ENCODE measurements around the gene HACE1. TPM values are rescaled to one million over a fixed set of nuclear protein-coding genes. Genes with fewer than 3 reads are reported as not detected.
"Not testable (repeated sequence)": the region's sequence is repeated elsewhere in the genome, so short reads cannot be mapped to it uniquely, and the experiment has no call there.

HACE1 gene
- total RNA-seq, 1 experiment from 2014 or later: 15.9 TPM

DNA sequence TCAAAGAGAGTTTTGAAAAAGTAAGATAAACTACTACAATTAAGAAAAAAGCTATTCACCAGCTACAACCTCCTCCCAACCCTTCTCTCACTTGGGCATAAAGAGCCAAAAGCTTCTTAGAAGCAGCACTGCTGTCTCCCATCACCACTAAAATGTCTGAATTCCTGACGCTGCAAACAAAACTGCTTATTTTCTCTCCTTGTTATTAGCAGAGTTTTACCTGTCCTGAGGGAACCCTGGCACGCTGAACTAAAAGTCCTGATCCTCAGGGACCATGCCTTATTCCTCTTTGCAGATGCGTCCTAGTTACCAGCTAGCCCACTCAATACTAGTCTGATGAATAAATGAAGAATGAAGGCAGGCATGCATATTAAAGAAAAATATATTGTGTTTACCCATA lies 1.1 kb downstream of the HACE1 start:
- H3K4me3 ChIP-seq: peak overlapping the region; percentile 82
- peak in 1 of 2 experiments; percentile 13 for DNase-seq
- H3K9me3 ChIP-seq (replicated peaks): no peaks in the 10 kb centered on the region
- H3K36me3 ChIP-seq: no peaks in the 10 kb centered on the region
- no peaks in the 10 kb centered on the region for H3K27me3 ChIP-seq
- no peaks in the 10 kb centered on the region for H3K4me1 ChIP-seq
- no peak overlapping the region for H3K27ac ChIP-seq

DNA sequence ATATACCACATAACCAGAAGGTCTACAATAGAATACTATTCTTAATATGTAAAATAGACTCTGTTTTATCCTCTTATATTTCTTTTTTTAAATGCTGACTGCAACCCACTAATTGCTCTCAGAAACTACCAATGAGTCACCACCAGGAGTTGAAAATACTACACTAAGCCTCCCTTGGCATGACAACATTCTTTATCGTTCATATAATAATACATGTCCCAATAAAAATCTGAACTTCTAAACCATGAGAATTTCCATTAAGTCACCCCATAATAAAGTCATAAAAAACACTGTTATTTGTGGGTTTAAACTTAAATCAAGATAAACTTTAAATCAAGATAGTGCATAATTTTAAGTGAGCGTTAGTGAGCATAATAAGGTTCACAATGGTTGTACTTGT lies 4.2 kb downstream of the HACE1 start:
- Histone ChIP-seq H3K4me3 (no peak overlapping the region), H3K9me3 (replicated peaks) (no peaks in the 10 kb centered on the region), H3K27ac (no peak overlapping the region), H3K4me1 (no peaks in the 10 kb centered on the region), H3K36me3 (peaks cover 9% of the 10 kb centered on the region), H3K27me3 (no peaks in the 10 kb centered on the region)
- no peak for DNase-seq

DNA sequence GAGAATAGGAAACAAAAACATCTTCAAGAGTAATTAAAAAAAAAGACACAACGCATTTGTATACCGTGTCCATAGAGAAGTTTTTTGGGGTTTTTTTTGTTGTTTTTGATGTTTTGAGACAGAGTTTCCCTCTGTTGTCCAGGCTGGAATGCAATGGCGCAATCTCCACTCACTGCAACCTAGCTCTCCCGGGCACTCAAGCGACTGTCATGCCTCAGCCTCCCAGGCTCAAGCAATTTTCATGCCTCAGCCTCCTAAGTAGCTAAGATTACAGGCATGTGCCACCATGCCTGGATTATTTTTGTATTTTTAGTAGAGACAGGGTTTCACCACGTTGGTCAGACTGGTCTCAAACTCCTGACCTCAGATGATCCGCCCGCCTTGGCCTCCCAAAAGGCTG lies 12.0 kb downstream of the HACE1 start:
- H3K27me3 ChIP-seq: not testable (repeated sequence)

DNA sequence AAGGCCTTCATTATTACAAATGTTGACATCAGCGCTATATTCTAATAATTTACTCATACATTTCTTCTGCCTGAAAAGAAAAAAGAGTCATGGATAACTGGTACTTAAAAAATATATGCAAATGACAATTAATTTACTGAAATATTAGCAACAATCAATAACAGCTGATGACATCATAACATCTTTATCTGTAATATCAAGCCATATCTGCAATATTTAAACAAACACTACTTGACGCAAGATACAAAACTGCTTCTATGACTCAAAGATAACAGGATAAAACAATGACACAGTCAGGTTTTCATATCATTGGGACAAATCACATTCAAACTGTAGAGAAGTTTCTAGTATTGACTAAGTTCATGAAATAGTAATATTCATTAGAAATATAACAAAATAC lies 16.5 kb downstream of the HACE1 start:
- DNase-seq: no peak
- H3K27me3 ChIP-seq: no peaks in the 10 kb centered on the region
- H3K4me3 ChIP-seq: no peak overlapping the region
- no peak overlapping the region for H3K27ac ChIP-seq
- 0 out of 2 replicates have a peak, but pooled peaks cover 3% of the 10 kb centered on the region for H3K9me3 ChIP-seq (replicated peaks)
- no peaks in the 10 kb centered on the region for H3K4me1 ChIP-seq
- H3K36me3 ChIP-seq: peaks cover 12% of the 10 kb centered on the region

More for the DNA sequence above, 12.0 kb downstream of the HACE1 start:
- not testable (repeated sequence) for H3K9me3 ChIP-seq (replicated peaks); H3K4me1 ChIP-seq; DNase-seq; H3K27ac ChIP-seq; H3K4me3 ChIP-seq
- peaks cover 26% of the 10 kb centered on the region for H3K36me3 ChIP-seq

DNA sequence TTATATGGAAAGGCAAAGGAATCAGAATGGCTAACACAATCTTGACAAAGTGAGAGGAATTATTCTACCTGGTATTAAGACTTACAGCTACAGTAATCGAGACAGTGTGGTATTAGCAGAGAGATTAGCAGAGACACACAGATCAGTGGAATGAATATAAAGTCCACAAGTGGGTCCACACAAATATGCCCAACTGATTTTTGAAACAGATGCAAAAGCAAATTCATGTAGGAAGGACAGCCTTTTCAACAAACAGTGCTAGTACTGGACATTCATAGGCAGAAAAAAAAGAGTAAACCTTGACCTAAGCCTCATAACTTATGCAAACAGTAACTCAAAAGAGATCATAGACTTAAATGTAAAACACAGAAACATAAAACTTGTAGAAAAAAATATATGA lies 22.6 kb downstream of the HACE1 start:
- Histone ChIP-seq H3K36me3 (peaks cover 3% of the 10 kb centered on the region; the same call in 1 of the 2 replicates), H3K27ac (no peak overlapping the region), H3K9me3 (replicated peaks) (0 out of 2 replicates have a peak, but pooled peaks cover 3% of the 10 kb centered on the region), H3K27me3 (no peaks in the 10 kb centered on the region), H3K4me1 (no peaks in the 10 kb centered on the region), H3K4me3 (no peak overlapping the region)
- DNase-seq: no peak

DNA sequence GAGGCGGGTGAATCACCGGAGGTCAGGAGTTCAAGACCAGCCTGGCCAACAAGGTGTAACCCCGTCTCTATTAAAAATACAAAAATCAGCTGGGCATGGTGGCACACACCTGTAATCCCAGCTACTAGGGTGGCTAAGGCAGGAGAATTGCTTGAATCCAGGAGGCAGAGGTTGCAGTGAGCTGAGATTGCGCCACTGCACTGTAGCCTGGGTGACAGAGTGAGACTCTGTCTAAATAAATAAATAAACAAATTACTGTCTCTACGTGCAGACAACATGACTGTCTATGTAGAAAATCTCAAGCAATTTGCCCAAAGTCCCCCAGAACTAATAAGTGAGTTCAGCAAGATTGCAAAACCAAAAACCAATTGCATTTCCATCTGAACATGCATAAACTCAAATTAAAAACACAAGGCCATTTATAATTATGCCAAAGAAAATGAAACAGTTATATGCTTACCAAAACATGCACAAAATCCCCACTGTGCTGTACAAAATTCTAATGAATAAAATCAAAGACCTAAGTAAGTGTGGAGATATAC lies 23.2 kb downstream of the HACE1 start:
- not testable (repeated sequence) for H3K27ac ChIP-seq, H3K36me3 ChIP-seq

DNA sequence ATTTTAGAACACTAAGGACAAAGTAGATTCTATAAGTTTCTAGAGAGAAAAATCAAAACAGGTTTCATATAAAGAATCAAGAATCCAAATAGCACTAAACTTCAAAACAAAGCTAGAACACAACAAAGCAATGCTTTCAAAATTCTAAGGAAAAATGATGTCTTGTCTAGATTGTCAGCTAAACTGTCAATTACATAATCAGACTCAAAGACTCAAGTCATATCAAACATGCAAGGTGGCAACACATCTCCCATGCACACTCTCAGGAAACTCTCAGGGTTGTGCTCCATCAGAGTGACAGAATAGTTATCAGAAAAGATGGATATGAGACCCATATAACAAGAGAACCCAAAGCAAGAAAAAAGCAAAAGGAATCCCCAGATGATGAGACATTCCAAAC lies 23.9 kb downstream of the HACE1 start:
- no peaks in the 10 kb centered on the region for H3K4me1 ChIP-seq
- H3K36me3 ChIP-seq: peaks cover 3% of the 10 kb centered on the region; the same call in 1 of the 2 replicates
- H3K27ac ChIP-seq: no peak overlapping the region
- 0 out of 2 replicates have a peak, but pooled peaks cover 3% of the 10 kb centered on the region for H3K9me3 ChIP-seq (replicated peaks)
- H3K27me3 ChIP-seq: no peaks in the 10 kb centered on the region
- DNase-seq: no peak
- H3K4me3 ChIP-seq: no peak overlapping the region

More for the DNA sequence above, 23.2 kb downstream of the HACE1 start:
- H3K4me1 ChIP-seq; H3K27me3 ChIP-seq; H3K9me3 ChIP-seq (replicated peaks); H3K4me3 ChIP-seq; DNase-seq: not testable (repeated sequence)

DNA sequence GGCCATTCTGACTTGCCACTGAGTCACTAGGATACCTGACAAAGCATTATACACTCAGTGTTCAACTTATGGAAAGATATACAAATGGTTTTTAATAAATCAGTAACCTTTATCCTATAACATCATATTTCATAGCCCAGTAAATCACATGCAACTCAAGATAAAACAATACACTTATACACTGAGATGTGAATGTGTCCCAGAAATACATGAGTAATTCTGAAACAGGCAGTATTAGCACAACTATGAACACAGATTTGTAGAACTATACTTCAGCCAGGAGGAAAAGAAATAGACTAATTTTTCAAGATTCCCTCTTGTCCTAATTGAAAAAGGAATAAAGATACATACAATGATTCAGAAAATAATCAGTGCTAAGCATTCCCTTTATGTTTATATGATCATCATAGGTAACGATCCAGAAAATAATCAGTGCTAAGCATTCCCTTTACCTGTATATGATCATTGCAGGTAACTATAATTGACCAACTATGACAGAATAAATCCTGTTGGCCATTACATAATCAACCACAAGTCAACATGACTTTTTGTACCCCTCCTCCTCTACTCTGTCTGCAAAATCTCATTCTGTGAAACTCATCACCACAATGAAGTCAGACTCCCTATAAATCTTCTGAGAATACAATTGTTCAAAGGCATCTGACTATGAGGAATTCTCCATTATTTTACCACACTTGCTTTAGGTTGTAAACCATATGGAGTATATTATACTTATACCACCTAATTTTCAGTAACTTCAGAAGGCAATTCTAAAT lies 30.3 kb downstream of the HACE1 start:
- Histone ChIP-seq H3K4me3 (no peak overlapping the region), H3K4me1 (peaks cover 15% of the 10 kb centered on the region), H3K36me3 (no peaks in the 10 kb centered on the region), H3K27me3 (no peaks in the 10 kb centered on the region), H3K27ac (no peak overlapping the region), H3K9me3 (replicated peaks) (0 out of 2 replicates have a peak, but pooled peaks cover 3% of the 10 kb centered on the region)
- no peak for DNase-seq

DNA sequence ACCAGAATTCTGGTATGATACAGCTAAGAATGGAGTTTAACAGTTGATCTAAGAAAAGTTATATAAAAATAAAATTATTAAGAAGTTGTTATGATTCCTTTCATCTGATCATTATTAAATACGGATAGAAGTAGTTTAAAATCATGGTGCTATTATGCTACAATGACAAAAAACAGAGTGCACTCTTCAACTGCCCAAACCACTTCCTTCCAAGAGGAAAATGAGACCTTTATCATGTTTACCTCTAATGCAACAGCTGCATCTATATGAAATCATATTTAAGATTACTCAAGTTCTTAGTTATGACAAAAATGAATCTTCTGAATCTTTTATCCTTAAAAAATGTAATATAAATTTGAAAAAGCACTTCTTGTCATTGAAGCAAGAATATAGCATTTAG lies 31.2 kb downstream of the HACE1 start:
- Histone ChIP-seq H3K4me1 (peaks cover 15% of the 10 kb centered on the region), H3K27ac (peak overlapping the region; percentile 21), H3K9me3 (replicated peaks) (0 out of 2 replicates have a peak, but pooled peaks cover 3% of the 10 kb centered on the region), H3K4me3 (no peak overlapping the region), H3K27me3 (no peaks in the 10 kb centered on the region), H3K36me3 (no peaks in the 10 kb centered on the region)
- peak in 1 of 2 experiments; percentile 31 for DNase-seq

DNA sequence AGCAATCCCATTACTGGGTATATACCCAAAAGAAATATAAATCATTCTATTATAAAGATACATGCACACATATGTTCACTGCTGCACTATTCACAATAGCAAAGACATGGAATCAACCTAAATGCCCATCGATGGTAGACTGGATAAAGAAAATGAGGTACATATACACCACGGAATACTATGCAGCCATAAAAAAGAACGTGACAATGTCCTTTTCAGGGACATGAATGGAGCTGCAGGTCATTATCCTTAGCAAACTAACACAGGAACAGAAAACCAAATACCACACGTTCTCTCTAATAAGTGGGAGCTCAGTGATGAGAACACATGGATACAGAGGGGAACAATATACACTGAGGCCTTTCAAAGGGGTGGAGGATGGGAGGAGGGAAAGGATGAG lies 38.9 kb downstream of the HACE1 start:
- not testable (repeated sequence) for H3K27me3 ChIP-seq; H3K27ac ChIP-seq; DNase-seq; H3K9me3 ChIP-seq (replicated peaks); H3K4me3 ChIP-seq; H3K4me1 ChIP-seq
- H3K36me3 ChIP-seq: peaks cover 13% of the 10 kb centered on the region

DNA sequence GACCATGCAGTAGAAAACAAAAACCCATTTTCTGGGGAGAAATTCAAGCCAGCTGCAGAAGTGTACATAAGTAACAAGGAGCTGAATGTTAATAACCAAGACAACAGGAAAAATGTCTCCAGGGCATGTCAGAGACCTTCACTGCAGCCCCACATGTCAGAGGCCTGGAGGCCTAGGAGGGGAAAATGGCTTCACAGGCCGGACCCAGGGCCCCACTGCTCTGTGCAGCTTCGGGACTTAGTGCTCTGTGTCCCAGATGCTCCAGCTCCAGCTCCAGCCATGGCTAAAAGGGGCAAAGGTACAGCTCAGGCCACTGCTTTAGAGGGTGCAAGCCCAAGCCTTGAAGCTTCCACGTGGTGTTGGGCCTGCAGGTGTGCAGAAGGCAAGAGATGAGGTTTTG lies 43.6 kb downstream of the HACE1 start:
- H3K27ac ChIP-seq: no peak overlapping the region
- H3K9me3 ChIP-seq (replicated peaks): peaks cover 8% of the 10 kb centered on the region; the same call in 1 of the 2 replicates
- no peaks in the 10 kb centered on the region for H3K27me3 ChIP-seq
- H3K36me3 ChIP-seq: peaks cover 6% of the 10 kb centered on the region
- H3K4me1 ChIP-seq: no peaks in the 10 kb centered on the region
- no peak overlapping the region for H3K4me3 ChIP-seq
- no peak for DNase-seq

DNA sequence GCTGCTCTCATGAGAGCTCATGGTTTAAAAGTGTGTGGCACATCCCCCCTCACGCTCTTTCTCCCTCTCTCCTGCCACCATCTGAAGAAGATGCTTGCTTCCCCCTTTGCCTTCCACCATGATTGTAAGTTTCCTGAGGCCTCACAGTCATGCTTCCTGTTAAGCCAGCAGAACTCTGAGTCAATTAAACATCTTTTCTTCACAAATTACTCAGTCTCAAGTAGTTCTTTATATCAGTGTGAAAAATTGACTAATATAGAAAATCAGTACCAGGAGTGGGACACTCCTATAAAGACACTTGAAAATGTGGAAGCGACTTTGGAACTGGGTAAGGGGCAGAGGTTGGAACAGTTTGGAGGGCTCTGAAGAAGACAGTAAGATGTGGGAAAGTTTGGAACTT lies 45.0 kb downstream of the HACE1 start:
- Histone ChIP-seq H3K36me3 (no peaks in the 10 kb centered on the region), H3K9me3 (replicated peaks) (peaks cover 4% of the 10 kb centered on the region; the same call in 1 of the 2 replicates), H3K4me1 (no peaks in the 10 kb centered on the region), H3K27ac (no peak overlapping the region), H3K27me3 (no peaks in the 10 kb centered on the region), H3K4me3 (no peak overlapping the region)
- DNase-seq: no peak

DNA sequence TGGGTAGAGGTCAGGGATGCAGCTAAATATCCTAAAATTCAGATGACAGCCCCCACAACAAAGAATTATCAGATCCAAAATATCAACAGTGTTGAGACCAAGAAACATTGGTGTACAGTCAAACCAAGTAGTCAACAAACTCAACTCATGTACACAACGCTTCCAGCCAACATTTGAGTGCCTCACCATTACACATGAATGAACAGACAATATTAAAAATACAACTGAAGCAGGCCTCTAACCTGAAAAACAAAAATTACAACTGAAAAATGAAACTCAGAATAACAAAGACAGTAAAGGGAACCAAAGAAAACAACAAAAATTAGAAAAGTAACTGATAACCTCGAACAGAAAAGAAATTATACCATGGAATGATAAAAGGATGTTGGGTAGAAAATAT lies 46.2 kb downstream of the HACE1 start:
- Histone ChIP-seq H3K9me3 (replicated peaks) (peaks cover 4% of the 10 kb centered on the region; the same call in 1 of the 2 replicates), H3K4me1 (no peaks in the 10 kb centered on the region), H3K4me3 (no peak overlapping the region), H3K27ac (no peak overlapping the region), H3K36me3 (no peaks in the 10 kb centered on the region), H3K27me3 (no peaks in the 10 kb centered on the region)
- DNase-seq: no peak

DNA sequence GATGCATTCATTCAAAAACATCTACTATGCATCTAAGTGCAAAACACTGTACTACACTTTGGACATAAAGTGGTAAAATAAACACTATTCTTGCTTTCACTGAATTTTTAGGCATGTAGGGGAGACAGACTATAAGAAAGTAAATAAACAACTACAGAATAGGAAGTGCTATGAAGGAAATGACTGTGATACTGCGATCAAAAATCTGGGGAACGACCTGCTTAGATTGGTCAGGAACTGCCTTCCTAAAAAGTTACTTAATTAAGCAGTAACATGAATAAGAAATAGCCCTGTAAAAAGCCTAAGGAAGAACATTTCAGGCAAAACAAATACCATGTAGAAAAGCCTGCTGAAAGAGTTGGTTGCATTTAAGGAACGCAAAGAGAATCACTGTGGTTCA lies 50.6 kb downstream of the HACE1 start:
- peaks cover 8% of the 10 kb centered on the region; the same call in 1 of the 2 replicates for H3K9me3 ChIP-seq (replicated peaks)
- no peak for DNase-seq
- H3K27ac ChIP-seq: no peak overlapping the region
- no peaks in the 10 kb centered on the region for H3K4me1 ChIP-seq
- H3K36me3 ChIP-seq: no peaks in the 10 kb centered on the region; the same call in 1 of the 2 replicates
- no peaks in the 10 kb centered on the region for H3K27me3 ChIP-seq
- H3K4me3 ChIP-seq: no peak overlapping the region

DNA sequence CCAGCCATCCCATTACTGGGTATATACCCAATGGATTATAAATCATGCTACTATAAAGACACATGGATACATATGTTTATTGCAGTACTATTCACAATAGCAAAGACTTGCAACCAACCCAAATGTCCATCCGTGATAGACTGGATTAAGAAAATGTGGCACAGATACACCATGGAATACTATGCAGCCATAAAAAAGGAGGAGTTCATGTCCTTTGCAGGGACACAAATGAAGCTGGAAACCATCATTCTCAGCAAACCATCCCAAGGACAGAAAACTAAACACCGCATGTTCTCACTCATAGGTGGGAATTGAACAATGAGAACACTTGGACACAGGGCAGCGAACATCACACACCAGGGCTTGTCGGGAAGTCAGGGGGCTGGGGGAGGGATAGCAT lies 54.4 kb downstream of the HACE1 start:
- H3K36me3 ChIP-seq; DNase-seq; H3K9me3 ChIP-seq (replicated peaks); H3K4me3 ChIP-seq; H3K4me1 ChIP-seq; H3K27me3 ChIP-seq; H3K27ac ChIP-seq: not testable (repeated sequence)
